ENCODE results near the gene RPL22L1. TPM values are rescaled to one million over a fixed set of nuclear protein-coding genes. Genes with fewer than 3 reads are reported as not detected.

RPL22L1 gene
- total and polyA plus RNA-seq, 2 experiments from 2014 or later, result 216 to 441 TPM

GRCh38 chr3:170835336-170835735 is 34.7 kb downstream of the RPL22L1 start (continued):
- no peak for TF ChIP-seq ZNF462 (CRISPR knock-in tag; IDR thresholded peaks at IDR 0.05)
- TF ChIP-seq ZNF114 (CRISPR knock-in tag; IDR thresholded peaks at IDR 0.05), result no peak
- no peak for TF ChIP-seq NANOG (IDR thresholded peaks at IDR 0.05; ENCODE audit: borderline replicate concordance)
- TF ChIP-seq CREB1 (CRISPR knock-in tag; IDR thresholded peaks at IDR 0.05; ENCODE audit: low read depth), result no peak
- TF ChIP-seq REST (IDR thresholded peaks at IDR 0.05; ENCODE audit: unreplicated experiment), result no peak

GRCh38 chr3:170830580-170830979 is 39.4 kb downstream of the RPL22L1 start:
- no peak overlapping the region for H3K4me3 ChIP-seq
- Mint-ChIP-seq H3K4me1 (peaks cover 47% of the 10 kb centered on the region), H3K36me3 (ENCODE audit: low read depth) (no peaks in the 10 kb centered on the region), H3K27me3 (ENCODE audit: insufficient read depth, low read depth, poor library complexity) (peaks cover 2% of the 10 kb centered on the region), H3K27ac (no peak overlapping the region), H3K9me3 (no peaks in the 10 kb centered on the region), H3K4me3 (no peak overlapping the region)
- no peak overlapping the region for H3K4me2 ChIP-seq
- DNase-seq (ENCODE audit: low spot score), result no peak
- no peaks in the 10 kb centered on the region for H3K79me2 ChIP-seq (replicated peaks; ENCODE audit: insufficient read depth)
- no peak for ATAC-seq
- peak overlapping the region; percentile 6 for H2AFZ ChIP-seq
- H3K27me3 ChIP-seq (ENCODE audit: insufficient read depth), result no peaks in the 10 kb centered on the region
- TF ChIP-seq REST (IDR thresholded peaks at IDR 0.05; ENCODE audit: unreplicated experiment) (no peak), POLR2AphosphoS5 (IDR thresholded peaks at IDR 0.05; ENCODE audit: low read depth) (no peak), ZNF331 (CRISPR knock-in tag; IDR thresholded peaks at IDR 0.05; ENCODE audit: low read depth) (no peak)
- peaks cover 80% of the 10 kb centered on the region for H3K4me1 ChIP-seq (ENCODE audit: insufficient read depth)
- no peak overlapping the region for H3K27ac ChIP-seq (ENCODE audit: low read depth)
- H4K20me1 ChIP-seq (replicated peaks; ENCODE audit: insufficient read depth), result no peaks in the 10 kb centered on the region
- no peaks in the 10 kb centered on the region for H3K36me3 ChIP-seq (ENCODE audit: insufficient read depth)
- H3K9me2 ChIP-seq (ENCODE audit: insufficient read depth), result 0 out of 2 replicates have a peak, but pooled peaks cover 3% of the 10 kb centered on the region
- 0 out of 2 replicates have a peak, but pooled peaks cover 5% of the 10 kb centered on the region for H3F3A ChIP-seq (replicated peaks; ENCODE audit: low read depth)

Measured in GM23338 (cell line).